Esophagus squamous epithelium (tissue), 4 donors: ENCODE data around the gene POLE4.

ENCODE experiments used
- CTCF ChIP-seq, 6 experiments: fragments of 450-650 bp in 4 of 6; fragments of 200-600 bp in 2 of 6; sonication (generic) in 2 of 6; IDR thresholded peaks; one replicate each; pipeline ENCODE4 v1.5.1; 2016 to 2019; ENCODE audit warnings: antibody characterized with exemption in 6 of 6, mild to moderate bottlenecking in 4 of 6, moderate library complexity in 4 of 6
- POLR2A ChIP-seq, 4 donors: fragments of 450-650 bp; IDR thresholded peaks; one replicate each; pipeline ENCODE4 v1.6.1; 2017; ENCODE audit warnings: antibody characterized with exemption in 4 of 4, mild to moderate bottlenecking in 4 of 4, moderate library complexity in 3 of 4

- TF ChIP-seq CTCF (IDR thresholded peaks at IDR 0.05), result peak; percentile 69 to 84 (median 82)
- TF ChIP-seq POLR2A (IDR thresholded peaks at IDR 0.05), result no peak
Observed at GRCh38 chr2:74919827-74920226, 38.6 kb upstream of the POLE4 start.
